Right lobe of liver (tissue), 4 donors: ENCODE measurements around the gene CCNQ.

Source experiments
- POLR2A ChIP-seq: fragments of 450-650 bp; IDR thresholded peaks from one replicate; pipeline ENCODE4 v1.6.1; 2017; ENCODE audit warnings: antibody characterized with exemption, mild to moderate bottlenecking
- TF ChIP-seq, protein P1 (sequence below), 4 donors: fragments of 200-600 bp in 3 of 4; fragments of 450-650 bp in 1 of 4; IDR thresholded peaks; one replicate each; pipeline versions ENCODE4 v1.5.1 to v1.8.0; 2016 to 2022; ENCODE audit warnings: antibody characterized with exemption in 4 of 4, mild to moderate bottlenecking in 2 of 4
- donor health status: DM: no; HTN: no; CAD: no.
- donor health status: DM: no; HTN: no; CAD: no.
- donor health status: DM: no; HTN: yes; CAD: no.

- TF ChIP-seq, protein P1, sequence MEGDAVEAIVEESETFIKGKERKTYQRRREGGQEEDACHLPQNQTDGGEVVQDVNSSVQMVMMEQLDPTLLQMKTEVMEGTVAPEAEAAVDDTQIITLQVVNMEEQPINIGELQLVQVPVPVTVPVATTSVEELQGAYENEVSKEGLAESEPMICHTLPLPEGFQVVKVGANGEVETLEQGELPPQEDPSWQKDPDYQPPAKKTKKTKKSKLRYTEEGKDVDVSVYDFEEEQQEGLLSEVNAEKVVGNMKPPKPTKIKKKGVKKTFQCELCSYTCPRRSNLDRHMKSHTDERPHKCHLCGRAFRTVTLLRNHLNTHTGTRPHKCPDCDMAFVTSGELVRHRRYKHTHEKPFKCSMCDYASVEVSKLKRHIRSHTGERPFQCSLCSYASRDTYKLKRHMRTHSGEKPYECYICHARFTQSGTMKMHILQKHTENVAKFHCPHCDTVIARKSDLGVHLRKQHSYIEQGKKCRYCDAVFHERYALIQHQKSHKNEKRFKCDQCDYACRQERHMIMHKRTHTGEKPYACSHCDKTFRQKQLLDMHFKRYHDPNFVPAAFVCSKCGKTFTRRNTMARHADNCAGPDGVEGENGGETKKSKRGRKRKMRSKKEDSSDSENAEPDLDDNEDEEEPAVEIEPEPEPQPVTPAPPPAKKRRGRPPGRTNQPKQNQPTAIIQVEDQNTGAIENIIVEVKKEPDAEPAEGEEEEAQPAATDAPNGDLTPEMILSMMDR (IDR thresholded peaks at IDR 0.05): no peak
- TF ChIP-seq POLR2A: no peak
Observed at GRCh38 chrX:153620576-153620975, 21.6 kb upstream of the CCNQ start.
